LNCaP clone FGC (cell line): ENCODE results near the gene CSF3R.

ENCODE experiments used
- DNase-seq: peaks from one replicate; pipeline ENCODE4 v3.0.0-alpha.2; 2011; ENCODE audit warnings: low read depth
- H3K4me3 ChIP-seq: 2 replicates; pipeline ENCODE4 v1.5.1; 2011; ENCODE audit warnings: mild to moderate bottlenecking, low read depth, low read length, control low read depth
- CTCF ChIP-seq: IDR thresholded peaks from 2 replicates; pipeline ENCODE4 v1.5.1; 2012; ENCODE audit warnings: mild to moderate bottlenecking; ENCODE audit not compliant: control insufficient read depth, insufficient read depth; ENCODE audit errors: extremely low read depth

Gene CSF3R

GRCh38 chr1:36471830-36472641, 10.7 kb downstream of the CSF3R start:
- DNase-seq: no peak
- no peak overlapping the region for H3K4me3 ChIP-seq
- TF ChIP-seq CTCF: no peak

GRCh38 chr1:36469163-36469562, 13.6 kb downstream of the CSF3R start:
- no peak for TF ChIP-seq CTCF
- no peak overlapping the region for H3K4me3 ChIP-seq
- no peak for DNase-seq

- DNase-seq: no peak
- no peak for TF ChIP-seq CTCF
- no peak overlapping the region for H3K4me3 ChIP-seq
Observed at GRCh38 chr1:36467700-36468455, 14.8 kb downstream of the CSF3R start.

GRCh38 chr1:36467027-36467410, 15.7 kb downstream of the CSF3R start:
- DNase-seq: no peak
- no peak overlapping the region for H3K4me3 ChIP-seq
- no peak for TF ChIP-seq CTCF

- DNase-seq: no peak
- H3K4me3 ChIP-seq: no peak overlapping the region
- no peak for TF ChIP-seq CTCF
Observed at GRCh38 chr1:36466370-36467026, 16.2 kb downstream of the CSF3R start.

GRCh38 chr1:36465731-36466369, 16.9 kb downstream of the CSF3R start:
- no peak overlapping the region for H3K4me3 ChIP-seq
- no peak for TF ChIP-seq CTCF
- DNase-seq: no peak
